GM19324 (cell line): ENCODE data around the gene CLEC4G.

Experiments
- ATAC-seq: cut with Tn5 transposase; IDR thresholded peaks from one replicate; pipeline ENCODE4 v1.9.1; 2021; ENCODE audit warnings: mild to moderate bottlenecking, moderate library complexity; ENCODE audit not compliant: unreplicated experiment, low FRiP score

Gene CLEC4G

DNA sequence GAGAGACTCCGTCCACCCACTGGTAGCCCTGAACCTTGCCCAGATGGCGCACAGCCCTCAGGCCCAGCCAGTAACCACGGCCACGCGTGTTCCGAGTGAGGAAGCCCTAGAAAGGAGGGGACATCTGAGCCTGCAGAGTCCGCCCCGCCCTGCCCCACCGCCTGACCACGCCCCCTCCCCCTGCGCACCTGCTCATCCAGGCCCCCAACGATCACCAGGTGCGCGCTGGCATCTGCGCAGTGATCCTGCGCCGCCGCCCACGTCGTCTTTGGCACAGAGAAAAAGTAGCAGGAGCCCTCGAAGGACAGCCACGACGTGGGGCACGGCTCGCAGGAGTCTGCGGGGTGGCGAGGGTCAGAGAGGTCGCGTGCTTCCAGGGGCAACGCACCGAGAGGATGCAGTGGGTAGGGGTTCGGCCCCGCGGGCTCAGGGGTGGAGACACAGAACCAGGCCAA lies 2.1 kb downstream of the CLEC4G start:
- no peak for ATAC-seq

- no peak for ATAC-seq
Observed at GRCh38 chr19:7729211-7729610, 2.7 kb downstream of the CLEC4G start.

GRCh38 chr19:7725791-7726190 lies 6.1 kb downstream of the CLEC4G start:
- ATAC-seq = no peak

- no peak for ATAC-seq
Observed at GRCh38 chr19:7722231-7722651, 9.7 kb downstream of the CLEC4G start.

DNA sequence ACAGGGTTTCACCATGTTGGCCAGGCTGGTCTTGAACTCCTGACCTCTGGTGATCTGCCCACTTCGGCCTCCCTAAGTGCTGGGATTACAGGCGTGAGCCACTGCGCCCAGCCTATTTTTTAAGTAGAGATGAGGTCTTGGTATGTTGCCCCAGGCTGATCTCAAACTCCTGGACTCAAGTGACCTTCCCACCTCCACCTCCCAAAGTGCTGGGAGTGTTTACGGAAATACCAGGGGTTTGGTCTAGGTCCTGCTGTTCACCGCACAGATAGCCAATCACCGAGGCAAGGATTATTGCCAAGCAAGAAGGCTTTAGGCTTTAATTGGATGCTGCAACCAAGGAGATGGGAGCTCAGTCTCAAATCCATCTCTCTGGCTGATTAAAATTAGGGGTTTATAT lies 11.6 kb downstream of the CLEC4G start:
- ATAC-seq = no peak

DNA sequence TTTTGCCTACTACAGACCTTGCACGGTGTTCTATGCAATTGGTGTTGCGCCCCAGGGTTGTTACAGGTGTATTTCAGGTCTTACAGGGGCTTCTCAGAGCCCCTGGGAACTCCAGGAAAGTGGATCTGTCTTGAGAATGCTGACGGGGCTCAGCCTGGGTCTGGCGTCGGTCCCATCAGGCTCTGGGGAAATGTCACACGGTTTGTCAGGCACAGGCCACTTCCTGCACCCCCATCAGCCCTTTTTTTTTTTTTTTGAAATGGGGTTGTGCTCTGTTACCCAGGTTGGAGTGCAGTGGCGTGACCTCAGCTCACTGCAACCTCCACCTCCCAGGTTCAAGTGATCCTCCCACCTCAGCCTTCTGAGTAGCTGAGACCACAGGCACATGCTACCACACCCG lies 13.2 kb downstream of the CLEC4G start:
- no peak for ATAC-seq

GRCh38 chr19:7716762-7717161 lies 15.1 kb downstream of the CLEC4G start:
- ATAC-seq = no peak

- ATAC-seq = no peak
Observed at GRCh38 chr19:7715671-7716070, 16.2 kb downstream of the CLEC4G start.

- no peak for ATAC-seq
Observed at GRCh38 chr19:7710616-7711015, 21.3 kb downstream of the CLEC4G start.

DNA sequence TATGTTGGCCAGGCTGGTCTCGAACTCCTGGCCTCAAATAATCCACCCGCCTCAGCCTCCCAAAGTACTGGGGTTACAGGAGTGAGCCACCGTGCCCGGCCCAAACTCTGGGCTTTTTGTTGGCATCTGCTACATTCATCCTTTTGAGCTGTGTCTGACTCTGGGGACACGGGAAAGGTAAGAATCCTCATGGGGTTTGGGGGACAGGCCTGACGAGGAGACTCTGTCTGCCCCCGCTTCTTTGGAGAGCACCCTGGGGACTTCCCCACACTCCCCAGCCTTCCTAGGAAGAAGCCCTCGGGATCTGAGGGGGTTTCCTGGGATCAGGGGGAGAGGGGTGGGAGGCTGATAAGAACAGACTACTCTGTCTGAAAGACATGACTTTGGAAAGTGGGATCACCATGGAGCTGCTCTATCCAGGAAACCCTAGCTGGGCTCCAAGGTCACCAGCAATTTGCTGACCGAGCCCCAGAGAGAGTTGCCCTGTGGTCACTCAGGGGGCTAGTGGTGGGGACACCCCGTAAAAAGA lies 21.9 kb downstream of the CLEC4G start:
- no peak for ATAC-seq

DNA sequence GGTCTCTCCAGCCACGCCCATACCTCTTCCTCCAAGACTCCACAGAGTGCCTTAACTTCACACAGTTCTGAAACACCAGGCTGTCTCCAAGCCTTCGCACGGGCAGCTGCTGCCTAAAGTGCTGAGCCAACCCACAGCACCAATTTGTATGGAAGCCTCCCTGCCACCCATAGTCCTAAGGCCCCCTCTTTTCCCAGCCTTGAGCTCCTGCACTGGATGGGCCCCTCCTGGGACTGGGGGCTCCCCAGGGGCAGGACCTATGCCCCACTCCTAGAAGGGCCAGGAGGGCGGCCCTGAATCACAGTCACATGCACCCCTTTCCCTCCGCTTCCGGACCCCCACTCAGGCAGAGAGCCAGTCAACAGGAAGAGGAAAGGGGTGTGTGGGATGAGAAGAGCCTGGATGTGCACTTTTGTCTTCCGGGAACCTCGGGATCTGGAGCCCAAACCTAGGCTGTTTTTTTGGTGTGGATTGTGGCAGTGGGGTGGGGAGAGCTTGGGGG lies 24.9 kb downstream of the CLEC4G start:
- no peak for ATAC-seq

DNA sequence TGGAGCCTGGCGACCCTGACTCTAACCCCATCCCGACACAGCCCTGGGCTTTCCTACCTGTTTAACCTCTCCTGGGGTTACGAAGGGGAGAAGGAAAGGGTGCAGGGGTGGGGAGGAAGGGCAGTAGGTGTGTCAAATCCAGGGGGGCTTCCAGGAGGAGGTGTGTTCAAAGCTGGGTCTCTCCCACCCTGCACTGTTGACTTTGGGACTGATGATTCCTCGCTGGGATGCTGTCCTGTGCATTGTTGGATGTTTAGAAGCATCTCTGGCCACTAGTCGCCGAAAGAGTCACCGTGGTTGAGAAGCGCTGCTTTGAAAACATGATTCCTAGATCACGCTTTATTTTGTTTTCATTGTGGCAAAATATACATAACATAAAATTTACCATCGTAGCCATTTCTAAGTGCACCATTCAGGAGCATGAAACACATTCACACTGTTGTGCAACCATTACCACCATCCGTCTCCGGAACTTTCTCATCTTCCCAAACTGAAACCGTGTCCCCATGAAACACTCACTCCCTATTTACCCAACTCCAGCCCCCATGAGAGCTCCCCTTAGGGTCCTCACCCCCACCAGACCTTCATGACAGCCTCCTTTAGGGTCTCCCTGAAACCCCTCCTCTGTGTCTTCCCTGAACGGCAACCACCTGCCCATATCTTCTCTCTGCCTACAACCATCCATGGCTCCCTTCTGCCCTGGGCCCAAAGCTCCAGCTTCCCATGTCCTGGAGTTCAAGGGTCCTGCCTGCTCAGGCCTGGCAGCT lies 25.5 kb downstream of the CLEC4G start:
- no peak for ATAC-seq

- ATAC-seq = peak; percentile 54
Observed at GRCh38 chr19:7705387-7706187, 26.3 kb downstream of the CLEC4G start.

- ATAC-seq = no peak
Observed at GRCh38 chr19:7704280-7705060, 27.4 kb downstream of the CLEC4G start.

GRCh38 chr19:7703332-7703731 lies 28.6 kb downstream of the CLEC4G start:
- ATAC-seq = no peak

DNA sequence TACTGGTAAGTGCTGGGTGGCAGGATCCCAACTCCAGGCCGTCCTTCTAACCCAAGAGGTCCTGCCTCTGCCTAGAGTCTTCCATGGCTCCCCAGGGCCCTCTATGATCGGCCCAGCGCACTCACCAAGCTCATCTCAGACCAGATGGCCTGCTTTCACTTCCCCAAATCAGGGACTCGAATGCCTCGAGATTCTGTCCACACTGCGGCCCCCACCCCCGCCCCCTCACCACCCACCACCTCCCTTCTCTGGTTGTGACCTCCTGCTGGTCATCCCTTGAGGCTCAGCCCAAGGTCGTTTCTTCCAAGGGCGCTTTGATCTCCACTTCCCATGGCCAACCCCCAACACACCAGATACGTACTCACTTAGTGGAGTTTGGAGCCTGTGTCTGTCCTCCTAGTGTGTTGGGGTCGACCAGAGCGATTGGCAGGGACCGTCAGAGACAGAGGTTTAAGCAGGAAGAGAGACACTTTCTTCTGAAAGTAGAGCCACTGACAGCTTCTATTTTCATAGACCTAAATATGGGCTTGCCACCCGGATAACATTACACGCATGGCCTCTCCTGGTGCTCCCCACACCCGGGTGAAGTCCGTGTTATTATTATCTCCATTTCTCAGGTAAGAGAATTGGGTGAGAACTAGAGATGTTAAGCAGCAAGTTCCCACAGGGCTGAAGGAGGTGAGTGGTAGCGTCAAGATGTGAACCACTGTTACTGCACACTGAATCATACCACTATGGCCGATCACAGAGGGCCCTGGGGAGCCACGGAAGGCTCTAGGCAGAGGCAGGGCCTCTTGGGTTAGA lies 30.1 kb downstream of the CLEC4G start, which contains the start of gene FCER2:
FCER2 (minus strand) TSS at position 478 of the 804 bp plus-strand sequence. CDS start 2,371 bp downstream, outside the sequence.
- ATAC-seq = peak; percentile 56

DNA sequence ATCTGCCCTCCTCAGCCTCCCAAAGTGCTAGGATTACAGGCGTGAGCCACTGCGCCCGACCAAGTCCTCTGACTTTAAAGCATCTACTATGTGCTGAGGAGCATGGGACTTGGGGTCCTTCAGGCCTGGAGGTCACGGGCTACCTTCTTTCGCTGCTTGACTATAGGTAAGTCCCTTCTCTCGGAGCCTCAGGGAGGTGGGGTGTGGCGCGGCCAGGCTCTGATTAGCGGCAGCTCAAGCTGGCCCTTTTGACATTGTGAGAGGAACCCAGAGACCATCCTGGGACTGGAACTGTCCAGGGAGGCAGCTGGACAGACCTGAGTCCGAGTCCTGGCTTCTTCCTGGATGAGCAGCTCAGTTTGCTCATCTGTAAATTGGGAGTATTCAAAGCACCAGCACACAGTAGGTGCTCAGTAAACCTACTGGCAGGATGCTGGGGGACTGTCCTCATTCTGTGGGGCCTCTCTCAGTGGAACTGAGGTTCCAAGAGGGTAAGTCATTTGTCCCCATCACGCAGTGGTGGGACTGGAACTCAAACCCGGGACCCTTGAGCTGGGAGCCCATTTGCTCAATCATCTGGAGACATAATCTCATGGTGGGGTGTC lies 30.8 kb downstream of the CLEC4G start:
- no peak for ATAC-seq

DNA sequence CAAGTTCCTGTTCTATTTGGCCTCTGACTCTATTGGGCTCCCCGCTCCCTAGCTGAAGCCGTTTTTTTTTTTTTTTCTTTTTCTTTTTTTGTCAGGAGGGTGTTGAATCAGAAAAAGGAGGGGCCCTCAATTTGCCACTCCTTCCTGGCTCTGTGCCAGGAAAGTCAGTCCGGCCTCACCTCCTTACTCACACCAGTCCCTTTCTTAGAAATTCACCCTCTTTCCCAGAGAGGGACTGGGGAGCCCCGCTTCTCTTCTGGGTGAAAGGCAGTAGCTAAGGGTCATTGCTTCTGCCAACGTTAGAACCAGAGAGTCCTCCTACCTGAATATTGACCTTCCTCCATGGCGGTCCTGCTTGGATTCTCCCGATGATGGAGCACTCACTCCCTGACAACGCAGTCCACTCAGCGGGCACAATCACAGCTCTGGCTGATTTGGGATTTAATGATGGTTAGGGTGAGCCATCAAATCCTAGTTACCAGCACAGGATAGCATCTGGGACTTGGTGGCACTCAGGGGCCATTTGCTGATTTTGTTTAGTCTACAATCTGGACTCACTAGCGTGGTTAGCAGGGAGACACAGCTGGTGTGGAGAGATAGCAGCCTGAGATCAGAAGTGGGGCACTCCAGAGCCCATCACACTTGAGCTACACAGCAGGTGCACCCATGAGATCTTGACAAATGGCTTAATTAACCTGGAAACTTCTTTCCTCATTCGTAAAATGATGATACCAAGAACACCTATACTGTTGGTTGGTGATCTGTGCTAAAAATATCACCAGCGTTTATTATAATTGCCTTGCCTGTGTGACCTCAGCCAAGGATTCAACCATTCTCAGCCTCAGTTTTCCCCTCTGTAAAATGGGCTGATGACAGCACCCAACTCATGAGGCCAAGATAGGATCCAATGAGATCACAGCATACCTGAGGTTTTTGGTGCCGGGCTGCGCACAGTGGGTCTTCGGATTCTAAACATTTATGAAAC lies 32.2 kb downstream of the CLEC4G start:
- no peak for ATAC-seq
